GM12891 (cell line): ENCODE results near the gene NCAN.
A peak's percentile ranks its signal among the peaks of the same experiment; 100 is the strongest.

Experiments used
- DNase-seq: peaks from one replicate; pipeline ENCODE4 v3.0.0; 2011; ENCODE audit warnings: low spot score; ENCODE audit not compliant: insufficient read length
- FAIRE-seq: peaks from 2 replicates; lab custom pipeline; 2011; peaks lifted over from hg19 to GRCh38; lab: Jason Lieb, UNC
- PAX5 ChIP-seq: IDR thresholded peaks from 2 replicates; pipeline ENCODE4 v1.6.1; 2011; ENCODE audit warnings: low read length, moderate library complexity, mild to moderate bottlenecking; ENCODE audit not compliant: insufficient read depth, severe bottlenecking
- POLR2A ChIP-seq: IDR thresholded peaks from 2 replicates; pipeline ENCODE4 v1.6.1; 2011; ENCODE audit warnings: low read depth, low read length, control low read depth
- POLR2AphosphoS5 ChIP-seq: IDR thresholded peaks from 2 replicates; pipeline ENCODE4 v1.6.1; 2011; ENCODE audit warnings: low read depth, low read length, control low read depth
- POU2F2 ChIP-seq: IDR thresholded peaks from 2 replicates; pipeline ENCODE4 v1.6.1; 2011; ENCODE audit warnings: low read depth, mild to moderate bottlenecking, control low read depth, low read length, moderate library complexity
- SPI1 ChIP-seq: IDR thresholded peaks from 2 replicates; pipeline ENCODE4 v1.6.1; 2011; ENCODE audit warnings: low read depth, low read length, control low read depth
- TAF1 ChIP-seq: IDR thresholded peaks from 2 replicates; pipeline ENCODE4 v1.6.1; 2011; ENCODE audit warnings: low read depth, low read length, control low read depth

Gene NCAN

GRCh38 chr19:19176950-19177349, 34.8 kb upstream of the NCAN start:
- TF ChIP-seq SPI1: no peak
- TF ChIP-seq TAF1: no peak
- TF ChIP-seq POLR2AphosphoS5: no peak
- no peak for TF ChIP-seq POLR2A
- TF ChIP-seq PAX5: no peak
- no peak for TF ChIP-seq POU2F2
- no peak for DNase-seq

GRCh38 chr19:19179548-19180441, 32.0 kb upstream of the NCAN start:
- FAIRE-seq (no peak), DNase-seq (no peak)
- TF ChIP-seq SPI1 (no peak), TAF1 (no peak), POU2F2 (no peak), PAX5 (no peak), POLR2AphosphoS5 (no peak), POLR2A (no peak)

More at GRCh38 chr19:19176950-19177349, 34.8 kb upstream of the NCAN start:
- FAIRE-seq: no peak

- TF ChIP-seq SPI1 (no peak), POLR2A (no peak), PAX5 (no peak), TAF1 (no peak), POLR2AphosphoS5 (no peak), POU2F2 (no peak)
- no peak for FAIRE-seq
- DNase-seq: no peak
Measured at GRCh38 chr19:19181488-19181998, 30.2 kb upstream of the NCAN start.

GRCh38 chr19:19185853-19186740, 25.7 kb upstream of the NCAN start:
- FAIRE-seq: peak; percentile 88
- no peak for TF ChIP-seq POU2F2

GRCh38 chr19:19186742-19187141, 25.0 kb upstream of the NCAN start:
- no peak for TF ChIP-seq POU2F2
- no peak for TF ChIP-seq TAF1
- no peak for TF ChIP-seq POLR2AphosphoS5
- no peak for TF ChIP-seq POLR2A
- FAIRE-seq (no peak), DNase-seq (no peak)

More at GRCh38 chr19:19185853-19186740, 25.7 kb upstream of the NCAN start:
- peak; percentile 59 for DNase-seq

- no peak for FAIRE-seq
- no peak for TF ChIP-seq PAX5
- no peak for TF ChIP-seq TAF1
- no peak for TF ChIP-seq POLR2A
- no peak for TF ChIP-seq POLR2AphosphoS5
- no peak for TF ChIP-seq POU2F2
- no peak for TF ChIP-seq SPI1
- no peak for DNase-seq
Measured at GRCh38 chr19:19191768-19192077, 20.0 kb upstream of the NCAN start.

GRCh38 chr19:19192078-19192882, 19.5 kb upstream of the NCAN start, which contains the start of the genes BORCS8 and RFXANK:
Gene BORCS8 (minus strand): TSS chr19:19192152. CDS start chr19:19192117, 35 bp downstream.
Gene RFXANK (plus strand): TSS chr19:19192258. CDS start chr19:19193947, 1,689 bp downstream.
- peak; percentile 97 for DNase-seq
- TF ChIP-seq POLR2A: peak; percentile 44; the same call in 1 of the 2 replicates
- no peak for TF ChIP-seq PAX5
- TF ChIP-seq TAF1: peak; percentile 87
- peak; percentile 59; the same call in 1 of the 2 replicates for TF ChIP-seq POLR2AphosphoS5
- 0 out of 2 replicates have a peak, but pooled peaks have one; percentile 43 for TF ChIP-seq POU2F2
- TF ChIP-seq SPI1: peak; percentile 3; the same call in 1 of the 2 replicates
- peak; percentile 99 for FAIRE-seq

- TF ChIP-seq POLR2A (peak; percentile 51; the same call in 1 of the 2 replicates), POLR2AphosphoS5 (no peak), TAF1 (0 out of 2 replicates have a peak, but pooled peaks have one; percentile 32)
- no peak for FAIRE-seq
Measured at GRCh38 chr19:19192910-19193423, 18.8 kb upstream of the NCAN start.

More at GRCh38 chr19:19192910-19193423, 18.8 kb upstream of the NCAN start:
- no peak for DNase-seq
